ENCODE data around the gene PIEZO2.

Gene PIEZO2

DNA sequence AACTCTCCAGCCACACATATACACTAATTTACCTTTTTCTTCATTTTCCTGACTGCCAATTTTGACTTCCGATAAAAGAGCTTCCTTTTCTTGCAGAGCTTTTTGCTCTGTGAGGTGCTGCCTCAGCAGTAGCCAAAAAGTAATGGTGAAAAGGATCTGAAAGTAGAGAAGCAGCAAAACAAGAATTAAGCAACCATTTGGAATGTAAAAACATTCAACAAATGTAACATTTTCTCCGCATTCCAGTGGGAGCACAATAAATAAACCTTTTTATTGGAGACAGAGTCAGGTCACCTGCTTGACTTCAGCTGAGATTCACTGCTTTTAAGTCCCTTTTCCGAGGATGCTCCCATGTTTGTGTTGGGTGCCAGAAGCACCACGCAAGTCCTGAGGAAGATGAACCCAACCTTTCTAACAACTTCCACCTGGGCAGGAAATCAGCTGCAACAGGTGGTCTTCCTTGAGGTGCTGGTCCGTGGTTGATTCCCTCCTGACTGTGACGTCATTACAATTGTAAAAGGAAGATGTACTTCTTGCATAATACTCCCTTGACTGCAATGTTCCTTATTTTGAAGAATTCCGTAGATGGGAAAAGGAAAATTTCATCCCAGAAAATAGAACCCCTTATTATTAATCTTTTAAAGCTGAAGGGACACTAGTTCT, 358.1 kb downstream of the PIEZO2 start:
- no peak for DNase-seq (ENCODE audit: low read depth)

DNA sequence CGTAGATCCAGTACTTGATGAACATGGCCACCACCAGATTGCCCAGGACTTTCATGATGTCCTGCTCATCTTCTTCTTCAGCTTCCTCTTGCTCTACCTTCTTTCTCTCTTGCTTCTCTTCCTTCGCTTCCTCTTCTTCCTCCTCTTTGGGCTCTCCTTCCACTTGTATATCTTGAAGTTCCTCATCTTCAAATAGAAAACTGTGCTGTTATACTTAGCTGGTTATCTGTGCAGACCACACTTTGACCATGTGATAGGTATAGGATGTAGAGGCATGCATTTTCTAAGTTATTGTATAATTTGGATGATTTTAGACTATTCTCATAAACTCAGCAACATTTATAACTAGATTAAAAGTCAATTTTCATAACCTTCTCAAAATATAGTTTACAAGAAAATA, 360.2 kb downstream of the PIEZO2 start:
- no peak for DNase-seq (ENCODE audit: low read depth)

DNA sequence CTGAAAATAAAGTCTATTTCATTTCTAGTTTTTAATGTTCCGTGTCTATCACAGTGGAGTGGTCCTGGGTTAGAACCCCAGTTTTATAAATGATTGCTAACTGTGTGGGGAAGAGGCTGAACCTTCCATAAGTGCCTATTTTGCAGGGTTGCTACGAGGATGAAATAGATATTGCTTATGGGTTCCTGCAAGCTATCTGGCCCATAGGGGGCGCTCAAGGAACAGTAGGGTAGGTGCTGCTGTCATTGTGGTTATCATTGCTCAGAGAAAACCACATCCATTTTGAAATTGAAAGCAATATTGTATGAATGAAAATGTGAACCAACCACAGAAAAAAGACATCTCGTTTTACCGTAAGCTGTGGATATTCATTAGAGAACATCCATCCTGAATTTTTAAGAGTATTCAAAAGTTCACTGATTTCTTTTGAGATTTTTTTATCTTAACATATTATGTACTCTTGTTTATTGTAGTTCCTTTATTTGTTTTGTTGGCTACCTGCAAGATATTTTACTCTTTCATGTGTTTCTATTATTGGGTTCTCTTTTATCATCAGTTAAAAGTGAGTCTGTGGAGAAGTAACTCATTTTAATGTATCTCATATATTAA, 362.0 kb downstream of the PIEZO2 start:
- peak; percentile 8 for DNase-seq (ENCODE audit: low read depth)

DNA sequence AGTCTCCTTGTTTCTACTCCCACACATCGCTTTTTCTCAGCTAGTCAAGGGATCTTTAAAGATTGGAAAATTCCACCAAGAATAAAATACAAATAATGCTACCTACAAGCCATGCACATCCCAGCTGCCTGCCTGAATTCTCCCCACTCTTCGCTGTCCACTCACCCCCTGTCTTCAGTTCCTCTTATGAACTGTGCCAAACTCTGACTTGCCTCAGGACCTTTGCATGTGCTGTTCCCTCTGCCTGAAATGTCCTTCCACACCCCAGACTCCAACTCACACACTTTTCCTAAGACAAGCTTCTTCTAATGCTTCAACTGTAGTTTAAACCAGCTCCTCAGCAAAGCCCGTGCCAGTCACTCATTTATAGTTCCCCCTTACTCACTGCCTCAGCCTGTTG, 363.6 kb downstream of the PIEZO2 start:
- DNase-seq (ENCODE audit: low read depth): no peak

DNA sequence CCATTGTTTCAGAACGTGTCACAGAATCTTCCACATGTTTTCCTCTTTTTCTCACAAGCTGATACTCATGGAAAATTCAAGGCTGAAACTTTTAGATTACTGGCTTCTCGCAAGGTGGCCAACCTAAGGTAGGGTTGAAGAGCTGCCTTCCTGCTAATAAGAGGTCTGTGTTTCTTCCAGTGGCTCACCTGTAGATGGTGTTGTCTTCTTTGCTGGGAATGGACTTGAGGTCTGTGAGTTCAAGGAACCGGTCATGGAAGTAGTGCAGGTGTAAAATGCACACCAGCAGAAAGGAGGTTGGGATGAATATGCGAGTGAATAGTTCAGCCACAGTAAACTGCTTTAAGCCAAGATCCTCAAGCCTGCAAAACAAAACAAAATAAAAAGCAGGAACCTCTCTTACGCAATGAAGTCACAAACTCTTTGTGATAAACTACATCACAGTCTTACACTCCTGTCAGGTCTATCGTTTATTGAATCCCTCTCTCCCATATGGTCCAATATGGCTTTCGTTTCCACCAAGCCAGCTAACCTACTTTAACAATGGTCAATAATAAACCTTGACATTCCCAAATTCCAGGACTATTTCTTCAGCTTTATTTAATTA, 364.7 kb downstream of the PIEZO2 start:
- DNase-seq (ENCODE audit: low read depth): no peak

DNA sequence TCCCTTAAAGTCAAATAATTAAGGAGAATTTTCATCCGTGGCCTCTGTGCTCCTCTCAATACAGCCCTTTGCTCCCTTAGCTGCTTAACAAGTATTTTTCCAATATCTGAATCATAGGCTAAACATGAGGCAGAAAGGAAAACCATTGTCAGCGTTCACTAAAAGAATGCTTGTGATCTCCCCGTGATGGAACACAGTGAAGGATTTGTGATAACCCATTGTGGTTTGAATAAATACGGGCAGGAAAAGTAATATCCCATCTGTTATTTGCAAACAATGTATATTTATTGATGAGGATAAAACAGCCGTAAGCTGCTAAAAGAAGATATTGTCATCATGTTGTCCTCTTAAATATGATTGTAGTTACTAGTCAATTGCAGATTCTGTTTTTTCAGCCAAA, 365.4 kb downstream of the PIEZO2 start:
- no peak for DNase-seq (ENCODE audit: low read depth)

DNA sequence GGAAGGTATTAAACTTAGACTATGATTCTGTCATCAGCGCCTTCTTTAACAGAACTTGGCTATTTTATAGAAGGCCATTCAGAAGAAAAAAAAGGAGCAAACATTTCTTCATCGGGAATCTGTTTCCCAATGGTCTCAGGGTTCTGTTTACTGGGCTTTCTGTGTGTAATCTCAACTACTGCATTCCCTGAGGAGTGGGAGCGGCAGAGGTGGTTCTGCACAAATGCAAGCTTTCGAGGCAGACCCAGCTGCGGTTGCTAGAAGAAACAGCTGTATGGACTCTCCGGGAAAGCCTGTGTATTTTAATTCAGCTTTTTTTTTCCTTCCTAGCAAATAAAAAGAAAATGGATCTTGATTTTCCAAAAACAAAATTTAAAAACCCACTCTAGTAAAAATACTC, 372.9 kb downstream of the PIEZO2 start:
- no peak for DNase-seq (ENCODE audit: low read depth)

DNA sequence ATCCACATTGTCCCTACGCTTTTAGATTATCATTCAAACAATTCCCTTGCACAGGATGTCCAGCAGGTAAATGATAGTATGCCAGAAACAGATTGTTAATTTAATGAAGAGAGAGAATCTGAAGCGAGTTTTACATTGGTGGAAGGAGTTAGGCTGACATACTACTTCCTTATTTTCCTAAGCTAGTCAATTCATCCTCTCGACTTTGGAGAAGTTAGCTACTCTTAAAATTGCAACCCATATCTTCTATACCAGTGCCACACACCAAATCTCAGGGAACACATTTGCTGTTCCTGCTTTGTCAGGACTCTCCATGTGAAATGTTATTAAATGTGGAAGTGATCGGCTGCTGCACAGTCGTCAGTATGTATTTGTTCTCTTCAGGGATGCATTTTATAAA, 374.3 kb downstream of the PIEZO2 start:
- no peak for DNase-seq (ENCODE audit: low read depth)

DNA sequence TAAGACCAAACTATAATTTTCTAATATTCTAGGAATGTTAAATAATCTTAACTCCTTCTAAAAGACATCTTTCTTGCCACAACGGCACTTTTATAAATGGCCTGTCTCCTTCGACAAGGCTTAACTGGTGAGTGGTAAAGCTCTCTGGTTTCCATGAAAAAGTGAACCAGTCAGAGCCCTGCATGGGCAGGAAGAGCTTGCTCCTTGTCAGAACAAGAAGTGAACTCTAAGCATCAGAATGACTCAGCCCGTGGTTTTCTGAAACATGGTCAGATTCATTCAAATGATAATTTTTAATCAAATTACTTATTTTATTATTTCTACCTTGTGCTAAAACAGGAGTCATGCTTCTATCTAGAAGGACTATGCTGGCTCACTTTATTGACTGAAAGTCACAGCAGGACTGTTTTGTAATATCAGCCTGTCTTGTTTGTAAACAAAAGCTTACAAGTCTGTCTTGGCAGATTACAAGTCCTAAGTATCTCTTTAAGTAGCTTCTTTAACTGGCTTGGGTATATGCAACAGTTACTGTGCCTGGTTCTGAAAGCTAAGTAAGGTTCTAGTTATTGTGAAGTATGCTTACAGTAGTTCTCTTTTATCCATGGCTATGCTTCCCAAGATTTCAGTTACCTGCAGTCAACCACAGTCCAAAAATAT, 378.2 kb downstream of the PIEZO2 start:
- no peak for DNase-seq (ENCODE audit: low read depth)

DNA sequence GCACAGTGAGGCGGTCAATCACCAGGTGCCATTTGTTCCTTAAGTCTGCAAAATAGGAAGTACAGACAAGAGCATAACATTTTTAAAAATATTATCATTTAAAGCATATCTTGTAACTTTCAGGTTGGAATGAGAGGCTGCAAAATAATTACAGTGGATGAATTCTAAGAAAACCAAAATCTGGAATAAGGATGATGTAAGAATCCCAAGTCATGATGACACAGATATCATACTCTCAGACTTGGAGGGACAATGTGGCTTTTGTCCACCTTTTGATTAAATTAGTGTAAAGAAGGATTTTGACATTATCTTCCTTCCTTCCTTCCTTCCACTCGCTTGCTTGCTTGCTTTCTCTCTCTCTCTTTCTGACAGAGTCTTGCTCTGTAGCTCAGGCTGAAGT, 379.1 kb downstream of the PIEZO2 start:
- no peak for DNase-seq (ENCODE audit: low read depth)

DNA sequence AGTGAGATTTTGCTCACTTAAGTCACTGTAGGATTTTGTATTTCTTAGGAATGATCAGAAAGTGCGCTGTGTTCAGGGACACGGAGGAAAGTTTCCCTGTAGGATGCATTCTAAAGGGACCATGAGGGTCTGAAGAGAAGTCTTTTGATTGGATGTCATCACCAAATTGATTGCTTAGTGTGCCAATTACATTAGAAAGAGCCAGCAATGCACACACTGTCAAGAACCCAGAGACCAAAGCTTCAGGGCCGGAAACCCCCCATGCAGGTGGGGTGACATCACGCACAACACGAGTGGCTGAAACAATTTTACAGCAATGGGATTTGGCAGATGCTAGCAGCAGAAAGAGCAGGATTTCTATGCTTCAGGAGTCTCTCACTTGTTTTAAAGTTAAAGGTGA, 381.1 kb downstream of the PIEZO2 start:
- DNase-seq (ENCODE audit: low read depth): no peak

DNA sequence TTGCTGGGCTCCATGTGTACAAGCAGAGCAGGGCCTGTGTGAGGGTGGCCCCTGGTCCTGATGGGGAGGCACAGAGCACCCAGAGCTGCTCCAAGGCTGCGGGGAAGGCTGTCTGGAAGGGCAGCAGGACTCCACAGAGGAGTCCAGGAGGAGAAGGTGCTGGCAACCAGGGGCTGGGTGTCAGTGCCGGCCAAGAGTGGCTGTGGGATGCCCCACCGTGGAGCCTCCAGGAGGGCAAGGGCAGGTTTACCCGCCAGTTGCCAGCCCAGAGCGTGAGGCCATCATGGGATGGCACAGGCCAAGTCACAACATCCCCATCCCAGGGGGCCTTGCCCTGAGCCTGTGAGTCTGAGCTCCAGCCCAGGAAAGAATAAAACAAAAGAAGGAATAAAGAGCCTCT, 381.7 kb downstream of the PIEZO2 start:
- no peak for DNase-seq (ENCODE audit: low read depth)

DNA sequence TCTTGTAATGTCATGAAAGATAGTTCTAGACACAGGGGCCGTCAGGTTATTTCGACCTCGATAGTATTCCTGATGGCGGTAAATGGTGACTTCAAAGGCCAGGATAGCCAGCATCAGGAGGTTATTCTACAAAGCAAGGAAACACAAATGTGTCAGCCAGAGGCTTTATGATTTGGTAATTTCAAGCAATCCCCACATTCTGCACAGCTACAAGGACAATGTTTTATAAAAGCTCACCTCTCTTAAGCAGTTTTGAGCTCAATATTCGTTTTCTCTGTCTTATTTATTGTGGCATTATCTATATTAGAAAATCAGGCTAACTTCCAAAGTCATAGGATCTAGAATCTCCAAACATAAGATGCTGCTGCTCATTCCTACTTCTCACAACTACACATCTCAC, 388.4 kb downstream of the PIEZO2 start:
- DNase-seq (ENCODE audit: low read depth): no peak

DNA sequence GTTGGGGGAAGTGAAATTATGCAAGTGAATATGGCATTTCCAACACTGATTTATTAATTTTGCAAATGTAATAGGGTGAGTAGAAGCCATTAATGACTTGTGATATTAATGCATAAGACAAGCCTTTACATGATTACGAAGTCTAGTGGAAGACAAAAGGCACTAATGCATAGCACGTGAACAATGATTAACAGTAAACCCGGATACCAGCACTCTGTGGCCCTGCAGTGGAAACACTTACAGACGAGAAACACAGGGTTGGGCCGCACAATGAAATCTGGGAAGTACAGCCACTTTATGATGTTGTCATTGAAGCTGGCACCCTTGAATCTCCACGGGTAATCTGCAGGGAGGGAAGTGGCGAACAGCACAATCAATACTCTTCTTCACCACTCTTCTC, 390.1 kb downstream of the PIEZO2 start:
- no peak for DNase-seq (ENCODE audit: low read depth)

DNA sequence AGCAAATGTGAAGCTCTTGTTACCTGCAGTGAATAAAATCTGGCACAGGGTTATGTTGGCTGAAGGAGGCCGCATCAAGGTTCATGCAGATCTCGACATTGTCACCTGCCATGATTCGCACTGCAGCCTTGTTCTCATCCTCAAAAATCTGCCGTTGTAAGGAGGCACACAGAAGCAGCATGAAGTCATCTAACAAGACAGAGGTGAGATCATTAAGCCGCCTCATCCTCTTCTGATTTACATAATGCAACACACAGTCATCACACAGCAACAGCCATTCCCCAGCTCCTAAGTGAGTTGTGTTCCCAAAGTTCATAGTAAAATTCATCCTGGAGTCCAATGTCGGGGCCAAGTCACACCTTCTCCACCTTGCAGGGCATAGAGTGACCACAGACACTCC, 391.4 kb downstream of the PIEZO2 start:
- DNase-seq (ENCODE audit: low read depth): no peak

DNA sequence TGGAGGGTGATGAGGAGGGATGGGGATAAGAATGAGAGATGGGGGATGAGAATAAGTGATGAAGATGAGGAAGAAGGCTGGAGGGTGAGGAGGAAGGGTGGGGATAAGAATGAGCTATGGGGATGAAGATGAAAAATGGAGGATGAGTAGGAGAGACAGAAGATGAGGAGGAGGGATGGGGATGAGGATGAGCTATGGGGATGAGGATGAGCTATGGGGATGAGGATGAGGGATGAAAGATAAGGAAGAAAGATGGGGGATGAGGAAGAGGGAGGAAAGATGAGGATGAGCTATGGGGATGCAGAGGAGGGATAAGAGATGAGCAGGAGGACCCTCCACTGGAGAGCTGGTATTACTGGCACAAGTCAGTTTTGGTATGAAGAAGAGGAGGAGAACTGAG, 392.0 kb downstream of the PIEZO2 start:
- DNase-seq (ENCODE audit: low read depth): no peak

DNA sequence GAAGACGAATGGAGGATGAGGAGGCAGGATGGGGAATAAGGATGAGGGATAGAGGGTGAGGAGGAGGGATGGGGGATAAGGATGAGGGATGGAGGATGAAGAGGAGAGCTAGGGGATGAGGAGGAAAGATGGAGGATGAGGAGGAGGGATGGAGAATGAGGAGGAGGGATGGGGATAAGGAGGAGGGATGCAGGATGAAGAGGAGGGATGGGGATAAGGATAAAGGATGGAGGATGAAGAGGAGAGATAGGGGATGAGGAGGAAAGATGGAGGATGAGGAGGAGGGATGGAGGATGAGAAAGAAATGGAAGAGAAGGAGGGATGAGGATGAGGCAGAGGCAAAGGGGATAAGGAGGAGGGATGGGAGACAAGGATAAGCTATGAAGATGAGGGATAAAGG, 393.5 kb downstream of the PIEZO2 start:
- no peak for DNase-seq (ENCODE audit: low read depth)

DNA sequence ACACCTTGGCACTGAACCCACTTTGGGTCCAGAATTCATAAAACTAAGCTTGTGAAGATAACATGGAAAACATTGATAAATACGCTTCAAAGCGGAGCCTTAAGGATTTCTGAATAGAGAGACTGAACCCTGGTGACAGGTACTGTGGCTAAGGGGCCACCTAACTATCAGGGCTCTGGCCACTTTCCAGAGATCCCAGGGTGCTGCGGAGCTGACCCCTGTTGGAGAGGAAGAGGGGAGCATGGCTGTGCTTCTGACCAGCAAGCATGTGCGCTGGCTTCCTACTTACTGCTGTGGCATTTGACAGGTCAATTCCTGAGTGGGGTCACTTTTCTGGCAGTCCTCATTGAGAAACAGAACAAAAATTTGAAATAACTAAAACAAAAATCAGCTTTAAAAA, 395.2 kb downstream of the PIEZO2 start:
- no peak for DNase-seq (ENCODE audit: low read depth)

DNA sequence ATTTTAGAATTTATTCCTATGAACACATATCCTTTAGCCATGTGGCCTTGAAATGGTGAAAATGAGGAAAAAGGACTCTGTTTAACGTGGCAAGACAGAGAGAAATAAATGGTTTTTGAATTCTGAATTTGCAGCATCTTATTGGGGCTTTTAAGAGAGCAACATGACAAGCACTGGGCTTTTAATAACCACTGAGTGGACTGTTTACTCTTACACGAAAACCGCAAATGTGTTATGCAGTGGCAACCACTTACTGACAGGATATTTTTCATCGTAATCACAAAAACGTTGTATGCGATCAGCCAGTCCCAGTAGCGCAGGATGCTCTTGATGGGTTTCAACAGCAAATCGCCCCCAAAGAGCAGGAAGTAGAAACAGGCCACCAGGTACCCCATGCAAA, 397.0 kb downstream of the PIEZO2 start:
- peak; percentile 25 for DNase-seq (ENCODE audit: low read depth)

DNA sequence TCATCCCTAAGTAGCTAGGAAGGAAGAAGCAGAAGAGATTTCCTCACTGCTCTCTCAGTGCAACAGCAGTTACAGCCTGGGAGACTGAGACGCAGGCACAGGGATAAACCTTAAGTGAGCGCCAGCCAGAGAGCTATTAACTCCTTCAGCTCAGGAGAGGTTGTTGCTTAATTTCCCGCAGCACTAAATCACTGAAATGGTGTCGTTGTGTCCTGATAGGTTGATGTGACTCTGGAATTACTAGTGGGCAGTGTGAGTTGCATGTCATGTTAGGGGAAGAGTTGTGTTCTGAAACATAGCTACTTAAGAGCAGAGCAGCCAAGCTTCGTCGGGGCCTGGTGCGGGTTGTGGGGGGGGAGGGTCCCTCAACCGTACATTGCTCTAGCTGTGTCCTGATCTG, 397.7 kb downstream of the PIEZO2 start:
- no peak for DNase-seq (ENCODE audit: low read depth)

DNA sequence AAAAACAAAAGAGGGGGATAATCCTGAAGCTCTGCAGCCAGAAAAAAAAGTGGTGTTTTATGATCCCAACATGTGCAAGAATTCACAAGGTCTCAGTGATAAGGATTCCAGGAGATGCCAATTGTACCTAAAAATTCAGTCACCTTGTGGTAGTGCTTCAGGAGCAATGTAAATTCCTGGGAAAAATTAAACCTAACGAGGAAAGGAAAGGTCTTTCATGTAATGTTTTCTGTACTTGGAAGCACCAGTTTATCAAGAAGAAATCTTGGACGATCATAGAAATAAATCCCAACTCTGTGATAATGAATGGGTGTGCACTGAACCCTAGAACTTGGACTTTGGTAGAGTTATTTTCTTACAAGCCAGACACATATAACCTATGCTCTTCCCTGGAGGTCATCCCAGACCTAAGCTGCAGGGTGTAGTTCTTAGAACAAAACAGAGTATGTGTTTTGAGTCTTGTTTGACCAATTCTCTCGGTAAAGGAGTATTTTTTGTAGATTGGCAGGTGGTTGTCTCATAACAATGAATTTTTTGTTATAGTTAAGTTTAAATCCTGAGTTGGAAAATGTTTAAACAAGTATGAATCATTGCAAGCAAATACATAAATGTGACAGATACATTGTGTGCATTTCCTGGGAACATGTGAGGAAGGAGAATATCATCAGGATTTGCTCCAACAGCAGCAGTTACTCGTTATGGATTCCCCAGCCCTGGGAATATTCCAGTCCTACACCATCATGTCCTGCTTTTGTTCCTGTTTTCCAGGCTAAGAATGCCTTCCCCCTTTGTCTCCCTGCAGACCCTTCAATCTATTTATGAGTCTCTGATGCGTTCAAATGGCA, 399.0 kb downstream of the PIEZO2 start:
- DNase-seq (ENCODE audit: low read depth): no peak

DNA sequence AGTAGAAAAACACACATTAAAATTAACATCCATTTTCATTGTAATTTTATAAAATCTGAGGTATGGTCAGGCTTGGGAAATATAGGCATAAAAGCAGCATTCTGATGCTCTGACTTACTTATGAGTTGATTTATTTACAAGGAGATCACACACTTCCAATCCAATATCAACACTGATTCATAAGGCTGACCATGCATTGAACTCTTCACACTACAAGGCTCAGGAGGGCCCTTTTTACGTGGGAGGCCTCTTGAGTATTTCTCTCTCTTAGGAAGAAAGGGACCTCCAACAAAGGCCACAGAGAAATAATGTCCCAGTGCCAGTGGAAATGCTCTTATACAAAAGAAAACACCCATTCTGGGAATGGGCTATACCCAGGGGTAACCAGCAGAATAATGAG, 400.7 kb downstream of the PIEZO2 start:
- no peak for DNase-seq (ENCODE audit: low read depth)

DNA sequence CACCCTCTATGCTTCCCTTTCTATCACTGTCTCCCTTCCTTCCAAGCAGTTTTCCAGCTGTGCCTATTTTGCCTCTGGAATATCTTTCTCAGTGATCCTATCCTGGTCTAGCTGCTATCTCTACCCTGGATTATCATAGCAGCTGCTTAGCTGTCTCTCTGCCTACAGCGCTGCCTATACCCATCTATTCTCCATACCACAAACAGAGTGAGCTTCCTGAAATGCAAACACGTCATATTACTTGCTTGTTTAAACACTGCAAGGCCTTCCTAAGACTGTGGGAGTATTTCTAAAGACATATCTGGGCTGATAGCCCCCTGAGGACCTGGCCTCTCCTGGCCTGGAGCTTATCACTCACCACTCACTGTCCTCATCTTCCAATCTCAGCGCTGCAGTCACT, 403.4 kb downstream of the PIEZO2 start:
- no peak for DNase-seq (ENCODE audit: low read depth)
